ENCODE data around the gene PRDM16. TPM values are rescaled to one million over a fixed set of nuclear protein-coding genes. Genes with fewer than 3 reads are reported as not detected.

Gene PRDM16
- polyA plus RNA-seq, 2 of the 4 experiments (the other 2 are of a cell fraction) = 0.03 to 0.35 TPM

- ATAC-seq = no peak
- DNase-seq (ENCODE audit: low read depth in 1 of 2, low spot score in 1 of 2) = no peak
- ChIA-PET CTCF (interaction anchor here (1.5 to 1.6 kb wide), 2 partner anchors 9 to 12 kb away, joined by 4 to 6 read pairs; no protein-coding TSS in a partner anchor), POLR2A (no interaction called here)
- H3K27ac ChIP-seq = no peak overlapping the region
- FAIRE-seq = no peak
- no peaks in the 10 kb centered on the region for H3K4me1 ChIP-seq
- 3% methylated on average over 6 of the region's 28 CpGs for WGBS (ENCODE audit: missing lambda C conversion rate)
- H3K9me3 ChIP-seq = no peaks in the 10 kb centered on the region
- H3K4me3 ChIP-seq = no peak overlapping the region
- TF ChIP-seq USF2 (IDR thresholded peaks at IDR 0.05) = no peak
- no peak for TF ChIP-seq CEBPB (IDR thresholded peaks at IDR 0.05)
- TF ChIP-seq REST (IDR thresholded peaks at IDR 0.05) = no peak
- TF ChIP-seq RCOR1 (IDR thresholded peaks at IDR 0.05; ENCODE audit: low read depth, low read length) = no peak
- no peak for TF ChIP-seq ZFP36 (IDR thresholded peaks at IDR 0.05; ENCODE audit: borderline replicate concordance, partially characterized antibody)
- TF ChIP-seq BCL3 (IDR thresholded peaks at IDR 0.05) = no peak
- TF ChIP-seq CBX2 (IDR thresholded peaks at IDR 0.05; ENCODE audit: borderline replicate concordance, low read depth) = no peak
- no peak for TF ChIP-seq ZC3H11A (IDR thresholded peaks at IDR 0.05)
- TF ChIP-seq RARB (CRISPR knock-in tag; IDR thresholded peaks at IDR 0.05) = no peak
- TF ChIP-seq CBX8 (IDR thresholded peaks at IDR 0.05) = no peak
- no peak for TF ChIP-seq KDM5A (IDR thresholded peaks at IDR 0.05)
- no peak for TF ChIP-seq RNF2 (IDR thresholded peaks at IDR 0.05; ENCODE audit: borderline replicate concordance, low read depth)
- TF ChIP-seq CHD4 (IDR thresholded peaks at IDR 0.05; ENCODE audit: borderline replicate concordance) = no peak
- no peak for TF ChIP-seq ZSCAN20 (CRISPR knock-in tag; IDR thresholded peaks at IDR 0.05)
- TF ChIP-seq RAD21 (conservative IDR thresholded peaks at IDR 0.05 in 1 of 2, IDR thresholded peaks at IDR 0.05 in 1 of 2) = no peak
- TF ChIP-seq ZNF302 (CRISPR knock-in tag; IDR thresholded peaks at IDR 0.05) = no peak
- H3K4me2 ChIP-seq = no peak overlapping the region
These were observed 47.1 kb upstream of the PRDM16 start for GRCh38 chr1:3021801-3022401.

GRCh38 chr1:3022511-3022973 is 46.5 kb upstream of the PRDM16 start:
- ATAC-seq = no peak

More at GRCh38 chr1:3022511-3022973, 46.5 kb upstream of the PRDM16 start:
- FAIRE-seq = no peak
- no peaks in the 10 kb centered on the region for H3K9me3 ChIP-seq
- no peak overlapping the region for H3K4me2 ChIP-seq
- CTCF ChIA-PET = interaction anchor here (1.5 to 1.6 kb wide), 2 partner anchors 9 to 11 kb away, joined by 4 to 6 read pairs; no protein-coding TSS in a partner anchor
- DNase-seq (ENCODE audit: low read depth in 1 of 2, low spot score in 1 of 2) = no peak
- TF ChIP-seq ESRRA (IDR thresholded peaks at IDR 0.05; ENCODE audit: borderline replicate concordance, low read length) (no peak), TFCP2L1 (CRISPR knock-in tag; IDR thresholded peaks at IDR 0.05) (no peak), NFE2L2 (conservative IDR thresholded peaks at IDR 0.05; ENCODE audit: low read length) (no peak), ELK1 (IDR thresholded peaks at IDR 0.05; ENCODE audit: low read depth, low read length) (no peak), MYC (IDR thresholded peaks at IDR 0.05; ENCODE audit: borderline replicate concordance, low read length) (no peak), RAD21 (conservative IDR thresholded peaks at IDR 0.05 in 1 of 2, IDR thresholded peaks at IDR 0.05 in 1 of 2) (no peak), USF2 (IDR thresholded peaks at IDR 0.05) (no peak), E2F6 (IDR thresholded peaks at IDR 0.05; ENCODE audit: borderline replicate concordance, low read depth) (no peak), FOSB (CRISPR knock-in tag; IDR thresholded peaks at IDR 0.05) (no peak)
- H3K27ac ChIP-seq = no peak overlapping the region
- POLR2A ChIA-PET = no interaction called here
- 41% methylated on average over 5 of the region's 18 CpGs for WGBS (ENCODE audit: missing lambda C conversion rate)
- no peak overlapping the region for H3K4me3 ChIP-seq
- no peaks in the 10 kb centered on the region for H3K4me1 ChIP-seq

All from A549 (cell line).